GM18867 (cell line): ENCODE results near the gene MEX3A.
A peak's percentile ranks its signal among the peaks of the same experiment; 100 is the strongest.
"Not testable (repeated sequence)": the region's sequence is repeated elsewhere in the genome, so short reads cannot be mapped to it uniquely, and the experiment has no call there.

Experiments
- ATAC-seq: cut with Tn5 transposase; IDR thresholded peaks from one replicate; pipeline ENCODE4 v1.9.1; 2021; ENCODE audit warnings: mild to moderate bottlenecking, moderate library complexity; ENCODE audit not compliant: unreplicated experiment

Gene MEX3A

GRCh38 chr1:156080241-156080862 lies 1.9 kb downstream of the MEX3A start:
- ATAC-seq = no peak

GRCh38 chr1:156079762-156080161 lies 2.5 kb downstream of the MEX3A start:
- no peak for ATAC-seq

- no peak for ATAC-seq
Observed at GRCh38 chr1:156078728-156079127, 3.5 kb downstream of the MEX3A start.

DNA sequence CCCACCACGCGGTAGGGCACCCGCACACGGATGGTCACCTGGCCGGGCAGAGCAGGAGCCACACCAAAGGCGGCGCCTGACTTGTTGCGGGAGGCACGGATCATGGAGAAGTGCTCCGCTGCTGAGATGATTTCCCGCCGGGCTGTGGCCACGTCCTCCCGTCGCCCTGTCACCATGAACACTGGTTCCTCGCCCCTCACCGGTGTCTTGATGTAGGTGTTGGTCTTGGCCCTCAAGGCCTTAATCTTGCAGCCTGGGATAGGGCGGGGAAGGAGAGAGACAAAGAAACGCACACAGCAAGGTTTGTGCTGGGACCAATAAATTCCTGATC lies 4.9 kb downstream of the MEX3A start:
- ATAC-seq = no peak

- no peak for ATAC-seq
Observed at GRCh38 chr1:156076609-156077429, 5.4 kb downstream of the MEX3A start.

DNA sequence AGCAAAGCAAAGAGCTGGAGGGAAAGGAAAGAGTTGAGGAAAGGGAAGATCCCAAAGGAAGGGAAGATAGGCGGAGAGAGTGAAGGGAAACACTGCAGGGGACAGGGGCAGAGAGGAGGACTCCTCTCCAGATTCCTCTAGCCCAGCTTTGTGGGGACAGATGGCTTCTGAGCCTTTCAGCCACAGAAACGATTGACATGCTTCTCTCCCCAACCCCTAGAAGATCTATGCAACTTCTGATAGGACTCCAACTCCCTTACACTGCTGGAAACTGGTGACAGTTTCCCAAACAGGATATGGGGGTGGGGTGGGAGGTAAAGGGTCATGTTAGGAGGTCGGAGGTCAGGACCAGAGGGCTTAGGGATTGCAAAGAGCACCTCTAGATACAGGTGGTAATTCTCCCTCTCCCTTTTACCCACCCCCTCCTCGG lies 6.5 kb downstream of the MEX3A start:
- ATAC-seq = no peak

DNA sequence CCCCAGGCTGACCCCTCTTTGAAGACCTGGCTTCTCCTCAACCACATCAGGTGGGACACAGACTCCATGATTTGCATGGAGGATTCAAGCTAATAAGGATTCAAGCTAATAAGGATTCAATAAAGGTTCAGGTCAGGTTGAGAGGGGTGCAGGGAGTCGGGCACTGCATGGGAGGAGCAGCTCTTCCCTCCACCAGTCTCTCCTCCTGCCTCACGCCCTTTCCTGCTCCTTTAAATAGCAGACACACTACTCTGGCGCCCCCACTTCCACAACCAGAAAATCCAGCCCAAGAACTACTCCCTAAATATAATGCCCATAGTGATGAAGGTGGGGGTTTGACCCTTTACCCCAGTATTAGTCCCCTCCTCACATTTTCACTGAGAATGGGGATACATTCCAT lies 7.1 kb downstream of the MEX3A start:
- no peak for ATAC-seq

DNA sequence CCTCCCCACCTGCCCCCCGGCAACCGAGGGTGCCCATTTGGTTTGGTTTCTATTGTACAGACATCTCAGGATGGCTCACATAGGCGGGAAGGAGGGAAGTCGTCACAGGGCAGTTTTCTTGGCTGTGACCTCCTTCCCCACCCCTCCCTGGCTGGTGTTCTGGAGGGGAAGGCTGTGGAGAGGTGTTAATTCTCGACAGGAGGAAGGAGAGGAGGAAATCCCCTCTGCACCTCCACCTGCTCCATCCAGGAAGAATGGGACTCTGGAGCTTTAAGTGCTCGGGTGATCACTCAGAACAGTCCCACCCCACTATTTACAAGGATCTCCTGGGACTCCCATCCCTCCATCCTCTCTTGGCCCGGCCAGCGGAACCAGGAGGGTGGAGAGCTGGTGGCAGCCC lies 7.6 kb downstream of the MEX3A start:
- no peak for ATAC-seq

DNA sequence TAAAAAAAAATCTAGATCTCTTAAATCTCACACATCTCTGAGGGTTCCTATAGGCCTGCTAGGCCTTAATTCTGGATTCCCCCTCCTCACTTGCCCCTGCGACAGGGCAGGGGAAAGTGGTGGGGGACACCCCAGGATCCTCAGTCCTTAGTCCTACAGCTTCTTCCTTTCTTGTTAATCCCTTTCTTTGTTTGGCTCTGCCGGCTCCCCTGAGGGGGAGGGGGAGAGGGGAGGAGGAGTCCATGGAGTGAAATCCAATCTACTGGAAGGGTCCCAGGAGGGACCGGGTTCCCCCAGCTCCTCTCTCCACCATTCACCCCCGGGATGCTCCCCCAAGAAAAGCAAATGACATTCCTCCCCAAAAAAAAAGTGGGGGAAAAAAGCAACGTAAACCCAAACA lies 8.5 kb downstream of the MEX3A start:
- ATAC-seq = no peak

DNA sequence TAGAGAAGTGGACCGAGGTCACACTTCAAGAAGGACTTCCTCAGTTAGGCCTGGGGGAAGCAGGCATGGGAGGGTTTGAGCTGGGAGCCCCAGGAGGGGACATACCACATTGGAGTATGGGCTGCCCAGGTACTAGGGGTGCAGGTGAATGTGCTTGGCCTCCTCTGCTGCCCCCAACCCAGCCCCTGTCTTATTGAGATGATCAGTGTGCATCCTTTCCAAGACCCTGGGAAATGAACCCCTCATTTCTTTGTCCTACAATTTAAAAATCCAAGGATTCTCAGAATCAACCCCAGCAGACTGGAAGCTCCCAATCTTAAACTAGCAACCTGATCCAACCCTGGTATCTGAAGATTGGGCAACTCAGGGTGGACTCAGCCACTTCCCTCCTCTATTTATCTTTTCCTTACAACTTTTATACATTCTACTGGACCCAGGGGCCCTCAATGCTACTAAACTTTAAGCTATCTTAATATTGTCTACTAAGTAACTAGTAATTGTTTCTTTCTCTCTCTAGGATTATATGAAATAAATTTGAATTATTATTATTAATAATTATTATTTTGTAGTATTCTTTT lies 9.1 kb downstream of the MEX3A start:
- no peak for ATAC-seq

- no peak for ATAC-seq
Observed at GRCh38 chr1:156072251-156072650, 10.0 kb downstream of the MEX3A start.

- not testable (repeated sequence) for ATAC-seq
Observed at GRCh38 chr1:156071332-156071816, 10.9 kb downstream of the MEX3A start.

DNA sequence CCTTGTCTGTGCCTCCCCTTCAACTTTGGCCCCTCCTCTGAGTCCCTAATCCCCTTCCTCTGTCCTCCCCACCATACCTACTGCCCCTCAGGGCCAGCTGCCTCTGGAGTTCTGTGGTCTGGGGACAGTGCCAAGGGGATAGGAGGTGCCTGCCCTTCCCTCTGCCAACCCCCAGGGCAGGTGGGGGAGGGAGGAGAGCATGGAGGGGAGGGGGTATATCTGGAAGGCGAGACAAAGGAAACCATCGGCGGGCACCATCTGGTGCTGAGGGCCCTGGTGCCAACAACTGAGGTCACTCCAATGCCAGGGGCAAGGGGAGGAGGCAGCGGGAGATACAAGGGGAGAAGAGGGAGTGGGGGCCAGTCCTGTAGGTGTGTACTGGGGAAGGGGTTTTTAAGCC lies 11.7 kb downstream of the MEX3A start:
- no peak for ATAC-seq

GRCh38 chr1:156069490-156070455 lies 12.5 kb downstream of the MEX3A start:
- no peak for ATAC-seq

DNA sequence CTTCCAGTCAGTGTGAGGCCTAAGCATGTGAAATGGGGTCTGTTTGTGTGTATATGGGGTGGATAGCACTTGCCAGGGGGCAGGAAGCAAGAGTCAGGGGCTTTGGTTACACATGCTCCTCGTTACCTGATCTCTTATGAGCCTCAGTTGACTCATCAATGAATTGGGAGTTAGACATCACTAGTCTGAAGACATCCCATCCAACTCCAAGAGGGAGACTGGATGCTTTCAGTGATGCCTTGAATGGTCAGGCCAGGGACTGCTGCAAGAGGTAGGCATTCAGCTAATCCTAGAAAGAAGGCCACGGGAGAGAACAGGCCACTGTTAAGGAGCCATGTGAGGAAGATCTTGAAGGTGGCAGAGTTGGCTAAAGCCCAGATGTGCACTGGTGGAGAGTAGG lies 15.0 kb downstream of the MEX3A start:
- no peak for ATAC-seq

- ATAC-seq = no peak
Observed at GRCh38 chr1:156065871-156066270, 16.4 kb downstream of the MEX3A start.

- ATAC-seq = peak; percentile 65
Observed at GRCh38 chr1:156065212-156065611, 17.1 kb downstream of the MEX3A start.

DNA sequence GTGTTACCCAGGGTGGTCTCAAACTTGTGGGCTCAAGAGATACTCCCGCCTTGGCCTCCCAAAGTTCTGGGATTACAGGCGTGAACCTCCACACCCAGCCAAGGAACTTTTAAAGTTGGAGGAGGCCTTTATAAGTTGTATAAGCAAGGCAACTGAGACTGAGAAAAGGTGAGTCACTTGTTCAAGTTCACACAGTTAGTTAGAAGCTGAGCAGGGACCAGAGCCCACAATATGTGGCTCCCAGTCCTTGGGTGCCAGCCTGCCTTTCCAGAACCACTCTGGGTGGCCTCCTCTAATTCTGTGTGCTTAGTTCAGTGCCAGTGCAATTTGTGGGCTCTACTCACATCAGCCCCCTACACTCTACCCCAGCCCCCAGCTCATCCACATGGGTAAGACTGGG lies 17.6 kb downstream of the MEX3A start:
- no peak for ATAC-seq

DNA sequence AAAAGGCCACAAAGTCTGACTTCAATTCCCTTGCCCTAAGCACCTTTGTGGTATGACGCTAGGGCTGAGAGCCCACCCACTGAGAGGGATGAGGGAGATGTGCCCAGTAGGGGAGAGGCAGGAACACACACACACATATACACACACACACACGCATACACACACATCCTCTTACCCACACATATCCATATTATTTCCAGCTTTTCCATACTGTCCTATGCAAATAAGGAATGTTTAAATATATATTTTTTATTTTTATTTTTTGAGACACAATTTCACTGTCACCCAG lies 18.3 kb downstream of the MEX3A start:
- no peak for ATAC-seq

DNA sequence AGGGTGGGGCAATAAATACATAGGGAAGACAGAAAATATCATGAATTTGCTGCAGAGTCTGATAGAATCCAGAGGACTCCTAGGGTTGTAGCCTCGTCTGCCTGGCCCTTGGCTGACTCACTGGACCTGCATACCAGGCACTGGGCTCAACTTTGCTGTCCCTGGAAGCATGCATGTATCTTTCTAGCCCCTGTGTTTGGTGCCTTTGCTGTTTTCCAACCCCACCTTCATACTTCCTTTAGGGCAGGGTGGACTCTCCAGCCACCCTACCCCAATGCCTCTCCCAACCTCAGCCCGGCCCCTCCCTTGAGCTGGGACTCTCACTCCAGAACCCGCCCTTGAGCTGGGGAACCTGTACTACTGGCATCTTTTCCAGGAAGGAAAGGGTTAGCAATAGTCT lies 20.1 kb downstream of the MEX3A start:
- no peak for ATAC-seq

DNA sequence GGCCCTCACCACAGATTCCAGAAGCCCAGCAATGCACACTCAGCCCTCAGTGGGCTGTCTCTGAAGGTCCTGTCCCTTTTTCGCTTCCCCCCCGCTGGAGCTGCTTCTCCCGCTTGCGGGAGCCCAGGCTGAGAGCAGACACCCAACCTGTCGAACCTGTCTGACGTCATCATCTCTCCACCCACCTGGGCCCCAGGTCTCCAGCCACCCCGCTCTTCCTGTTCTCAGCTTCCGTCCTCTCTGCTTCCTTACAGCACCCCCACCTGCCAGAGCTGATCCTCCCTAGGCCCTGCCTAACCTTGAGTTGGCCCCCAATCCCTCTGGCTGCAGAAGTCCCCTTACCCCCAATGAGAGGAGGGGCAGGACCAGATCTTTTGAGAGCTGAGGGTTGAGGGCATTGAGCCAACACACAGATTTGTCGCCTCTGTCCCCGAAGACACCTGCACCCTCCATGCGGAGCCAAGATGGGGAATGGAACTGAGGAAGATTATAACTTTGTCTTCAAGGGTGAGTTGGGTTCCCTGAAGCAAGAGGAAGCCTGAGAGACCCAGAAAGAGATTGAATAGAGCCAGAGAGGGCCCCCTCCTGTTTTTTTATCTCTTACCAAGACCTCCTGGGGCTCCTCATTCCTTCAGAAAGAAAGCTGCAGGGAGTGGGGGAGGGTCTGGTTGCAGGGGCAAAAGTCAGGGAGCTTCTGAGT lies 21.2 kb downstream of the MEX3A start, which contains the start of gene RAB25:
TSS of gene RAB25 (plus strand) at position 224 of the 700 bp plus-strand sequence. CDS start at position 465, 241 bp downstream.
- ATAC-seq = no peak
